Measurements from ENCODE around the gene SLC4A3.

GRCh38 chr2:219691571-219691970 lies 64.1 kb downstream of the SLC4A3 start:
- TF ChIP-seq CTCF (conservative IDR thresholded peaks at IDR 0.05), result no peak
- TF ChIP-seq ZFX (IDR thresholded peaks at IDR 0.05), result no peak
